Neuronal stem cell (in vitro differentiated cells): Measurements from ENCODE around the gene UGDH.

Experiments used
- DNase-seq: peaks from one replicate; pipeline ENCODE4 v3.0.0-alpha.2; 2013; ENCODE audit warnings: low spot score
- H2AFZ ChIP-seq: one replicate; pipeline ENCODE4 v1.6.1; 2013; ENCODE audit warnings: mild to moderate bottlenecking, low read length, inconsistent platforms
- H2AK5ac ChIP-seq: 2 replicates; pipeline ENCODE4 v1.6.1; 2013; ENCODE audit warnings: low read depth, mild to moderate bottlenecking, inconsistent platforms, low read length, moderate library complexity, mixed read lengths
- H2BK120ac ChIP-seq: 2 replicates; pipeline ENCODE4 v1.6.1; 2013; ENCODE audit warnings: low read depth, mild to moderate bottlenecking, inconsistent platforms, low read length, moderate library complexity, mixed read lengths
- H2BK12ac ChIP-seq: one replicate; pipeline ENCODE4 v1.6.1; 2013; ENCODE audit warnings: low read length, inconsistent platforms
- H2BK15ac ChIP-seq: 2 replicates; pipeline ENCODE4 v1.6.1; 2013; ENCODE audit warnings: mild to moderate bottlenecking, low read length, inconsistent platforms, mixed read lengths
- H2BK5ac ChIP-seq: one replicate; pipeline ENCODE4 v1.6.1; 2013; ENCODE audit warnings: inconsistent platforms, mild to moderate bottlenecking, low read length, moderate library complexity
- H3K14ac ChIP-seq: one replicate; pipeline ENCODE4 v1.6.1; 2013; ENCODE audit warnings: low read length, inconsistent platforms
- H3K18ac ChIP-seq: 2 replicates; pipeline ENCODE4 v1.6.1; 2013; ENCODE audit warnings: low read length, inconsistent platforms
- H3K23ac ChIP-seq: 2 replicates; pipeline ENCODE4 v1.6.1; 2013; ENCODE audit warnings: low read depth, mild to moderate bottlenecking, mixed read lengths, low read length, inconsistent platforms; ENCODE audit not compliant: poor library complexity
- H3K27ac ChIP-seq: replicated peaks from 3 replicates; pipeline ENCODE4 v1.5.1; 2013; ENCODE audit warnings: low read length, inconsistent platforms
- H3K27me3 ChIP-seq, 3 experiments: 2 replicates each; pipeline ENCODE4 v1.6.1; 2013; ENCODE audit warnings: low read length in 3 of 3, mild to moderate bottlenecking in 2 of 3, inconsistent platforms in 1 of 3, low read depth in 1 of 3, mixed read lengths in 1 of 3, moderate library complexity in 1 of 3; ENCODE audit not compliant: control insufficient read depth in 3 of 3, insufficient read depth in 3 of 3
- H3K36me3 ChIP-seq, 2 donors: replicated peaks in 1 of 2; 2 replicates each; pipeline ENCODE4 v1.6.1; 2013; ENCODE audit warnings: low read length in 2 of 2; ENCODE audit not compliant: control insufficient read depth in 2 of 2, insufficient read depth in 2 of 2
- H3K4ac ChIP-seq: 2 replicates; pipeline ENCODE4 v1.6.1; 2013; ENCODE audit warnings: inconsistent platforms, mild to moderate bottlenecking, low read length, moderate library complexity
- H3K4me1 ChIP-seq, 2 donors: 1 replicate in 1 of 2; 2 replicates in 1 of 2; pipeline ENCODE4 v1.6.1; 2013; ENCODE audit warnings: low read length in 2 of 2, low read depth in 1 of 2; ENCODE audit not compliant: control insufficient read depth in 2 of 2, insufficient read depth in 1 of 2
- H3K4me2 ChIP-seq: one replicate; pipeline ENCODE4 v1.6.1; 2013; ENCODE audit warnings: mild to moderate bottlenecking, low read length, inconsistent platforms; ENCODE audit not compliant: insufficient read depth, poor library complexity, severe bottlenecking
- H3K4me3 ChIP-seq, 2 donors: 2 replicates each; pipeline ENCODE4 v1.5.1; 2013; ENCODE audit warnings: low read length in 2 of 2, mild to moderate bottlenecking in 2 of 2, inconsistent platforms in 1 of 2, moderate library complexity in 1 of 2
- H3K79me1 ChIP-seq: one replicate; pipeline ENCODE4 v1.6.1; 2013; ENCODE audit warnings: low read depth, mild to moderate bottlenecking, inconsistent platforms, low read length, moderate library complexity
- H3K9ac ChIP-seq: one replicate; pipeline ENCODE4 v1.6.1; 2013; ENCODE audit warnings: mild to moderate bottlenecking, low read depth, low read length, inconsistent platforms; ENCODE audit not compliant: poor library complexity
- H3K9me3 ChIP-seq, 2 donors: replicated peaks in 1 of 2; 2 replicates each; pipeline versions ENCODE3 to v1.6.1; 2013; ENCODE audit warnings: low read length in 2 of 2, mild to moderate bottlenecking in 2 of 2, inconsistent platforms in 1 of 2, low read depth in 1 of 2, mixed read lengths in 1 of 2, moderate library complexity in 1 of 2; ENCODE audit not compliant: control insufficient read depth in 2 of 2, insufficient read depth in 1 of 2
- H4K8ac ChIP-seq: one replicate; pipeline ENCODE4 v1.6.1; 2013; ENCODE audit warnings: low read depth, mild to moderate bottlenecking, inconsistent platforms, low read length, moderate library complexity
- H4K91ac ChIP-seq: one replicate; pipeline ENCODE4 v1.6.1; 2013; ENCODE audit warnings: low read length, low read depth, mild to moderate bottlenecking, inconsistent platforms; ENCODE audit not compliant: poor library complexity
- WGBS, 2 donors: extraction: QIAGEN DNeasy Blood & Tissue Kit; methylation state at CpG; one replicate each; pipeline ENCODE4 v1.1.7; 2013; ENCODE audit warnings: missing lambda C conversion rate in 2 of 2, mixed read lengths in 1 of 2; ENCODE audit not compliant: insufficient read length in 2 of 2, insufficient replicate concordance in 1 of 2; ENCODE audit errors: extremely low coverage in 2 of 2; 5-methylcytosine and 5-hydroxymethylcytosine counted together

The UGDH gene

GRCh38 chr4:39569209-39569608 is 42.0 kb upstream of the UGDH start:
- H3K27me3 ChIP-seq, result no peaks in the 10 kb centered on the region
- H2BK120ac ChIP-seq, result no peak overlapping the region
- H4K91ac ChIP-seq, result no peak overlapping the region
- DNase-seq, result no peak
- H2BK15ac ChIP-seq, result no peak overlapping the region
- H2AK5ac ChIP-seq, result no peak overlapping the region
- no peak overlapping the region for H4K8ac ChIP-seq
- no peak overlapping the region for H3K27ac ChIP-seq
- H3K23ac ChIP-seq, result no peak overlapping the region
- no peaks in the 10 kb centered on the region for H3K4me1 ChIP-seq
- peaks cover 2 to 12% of the 10 kb centered on the region in 2 donors for H3K9me3 ChIP-seq
- no peak overlapping the region for H3K9ac ChIP-seq
- no peak overlapping the region for H2AFZ ChIP-seq
- no peak overlapping the region for H3K4me3 ChIP-seq
- H3K4ac ChIP-seq, result no peak overlapping the region
- no peaks in the 10 kb centered on the region for H3K79me1 ChIP-seq
- no peak overlapping the region for H3K14ac ChIP-seq
- H2BK5ac ChIP-seq, result no peak overlapping the region
- no peak overlapping the region for H3K18ac ChIP-seq
- WGBS, 2 donors, result no CpG with 5 or more reads among the region's 4 CpGs
- H2BK12ac ChIP-seq, result no peak overlapping the region
- H3K36me3 ChIP-seq, result peaks cover 0 to 2% of the 10 kb centered on the region in 2 donors
- H3K4me2 ChIP-seq, result no peak overlapping the region

- no peak overlapping the region for H2BK12ac ChIP-seq
- no peak overlapping the region for H2AFZ ChIP-seq
- peaks cover 2 to 12% of the 10 kb centered on the region in 2 donors for H3K9me3 ChIP-seq
- no peak overlapping the region for H2AK5ac ChIP-seq
- no peak overlapping the region for H2BK120ac ChIP-seq
- no peak overlapping the region for H2BK15ac ChIP-seq
- no peak overlapping the region for H3K4me2 ChIP-seq
- H4K8ac ChIP-seq, result no peak overlapping the region
- H3K27me3 ChIP-seq, result no peaks in the 10 kb centered on the region
- H3K23ac ChIP-seq, result no peak overlapping the region
- no peak overlapping the region for H3K4me3 ChIP-seq
- no peak for DNase-seq
- no peak overlapping the region for H3K18ac ChIP-seq
- no peak overlapping the region for H3K27ac ChIP-seq
- H3K4ac ChIP-seq, result no peak overlapping the region
- H4K91ac ChIP-seq, result no peak overlapping the region
- no CpG with 5 or more reads among the region's 3 CpGs for WGBS, 2 donors
- H3K79me1 ChIP-seq, result no peaks in the 10 kb centered on the region
- no peak overlapping the region for H2BK5ac ChIP-seq
- no peak overlapping the region for H3K14ac ChIP-seq
- no peak overlapping the region for H3K9ac ChIP-seq
- H3K4me1 ChIP-seq, result no peaks in the 10 kb centered on the region
- peaks cover 0 to 2% of the 10 kb centered on the region in 2 donors for H3K36me3 ChIP-seq
These were observed 41.6 kb upstream of the UGDH start for GRCh38 chr4:39568805-39569204.

GRCh38 chr4:39565878-39566600 is 38.8 kb upstream of the UGDH start:
- peaks cover 0 to 2% of the 10 kb centered on the region in 2 donors for H3K36me3 ChIP-seq
- H2AFZ ChIP-seq, result no peak overlapping the region
- H3K9ac ChIP-seq, result no peak overlapping the region
- H3K4me3 ChIP-seq, result no peak overlapping the region
- no CpG with 5 or more reads among the region's 6 CpGs for WGBS, 2 donors
- no peak overlapping the region for H2BK15ac ChIP-seq
- no peak for DNase-seq
- H3K23ac ChIP-seq, result no peak overlapping the region
- H3K9me3 ChIP-seq, result peaks cover 2 to 12% of the 10 kb centered on the region in 2 donors
- no peak overlapping the region for H2AK5ac ChIP-seq
- no peak overlapping the region for H3K27ac ChIP-seq
- H2BK120ac ChIP-seq, result no peak overlapping the region
- H3K4me2 ChIP-seq, result no peak overlapping the region
- no peaks in the 10 kb centered on the region for H3K27me3 ChIP-seq
- H3K18ac ChIP-seq, result no peak overlapping the region
- no peak overlapping the region for H3K4ac ChIP-seq
- no peak overlapping the region for H3K14ac ChIP-seq
- no peak overlapping the region for H4K8ac ChIP-seq
- H3K79me1 ChIP-seq, result no peaks in the 10 kb centered on the region
- no peak overlapping the region for H2BK5ac ChIP-seq
- H4K91ac ChIP-seq, result no peak overlapping the region
- no peaks in the 10 kb centered on the region for H3K4me1 ChIP-seq
- H2BK12ac ChIP-seq, result no peak overlapping the region

- H3K27ac ChIP-seq, result no peak overlapping the region
- H3K9ac ChIP-seq, result no peak overlapping the region
- H2BK15ac ChIP-seq, result no peak overlapping the region
- no peak overlapping the region for H3K18ac ChIP-seq
- H3K36me3 ChIP-seq, result peaks cover 0 to 2% of the 10 kb centered on the region in 2 donors
- H4K8ac ChIP-seq, result no peak overlapping the region
- no peak overlapping the region for H3K4me2 ChIP-seq
- no peaks in the 10 kb centered on the region for H3K79me1 ChIP-seq
- H3K27me3 ChIP-seq, result no peaks in the 10 kb centered on the region
- H2BK120ac ChIP-seq, result no peak overlapping the region
- peaks cover 5% of the 10 kb centered on the region in 2 donors for H3K4me1 ChIP-seq
- H3K23ac ChIP-seq, result no peak overlapping the region
- no peak overlapping the region for H4K91ac ChIP-seq
- H2AFZ ChIP-seq, result no peak overlapping the region
- H3K4me3 ChIP-seq, result no peak overlapping the region
- no peak overlapping the region for H2BK12ac ChIP-seq
- WGBS, 2 donors, result no CpG with 5 or more reads among the region's 6 CpGs
- H3K14ac ChIP-seq, result no peak overlapping the region
- H2AK5ac ChIP-seq, result no peak overlapping the region
- no peak overlapping the region for H3K4ac ChIP-seq
- H3K9me3 ChIP-seq, result peaks cover 2 to 12% of the 10 kb centered on the region in 2 donors
- H2BK5ac ChIP-seq, result no peak overlapping the region
- DNase-seq, result no peak
These were observed 36.2 kb upstream of the UGDH start for GRCh38 chr4:39563346-39563847.
